Activated T-cell treated with anti-CD3 and anti-CD28 coated beads for 1 hour (primary cell): ENCODE measurements around the gene CD79A.
A peak's percentile ranks its signal among the peaks of the same experiment; 100 is the strongest.

Source experiments
- DNase-seq: peaks from one replicate; pipeline ENCODE4 v3.0.0-alpha.2; 2020; ENCODE audit warnings: low read depth

Gene CD79A

GRCh38 chr19:41883821-41884733 is 7.0 kb downstream of the CD79A start:
- DNase-seq, result peak; percentile 80

DNA sequence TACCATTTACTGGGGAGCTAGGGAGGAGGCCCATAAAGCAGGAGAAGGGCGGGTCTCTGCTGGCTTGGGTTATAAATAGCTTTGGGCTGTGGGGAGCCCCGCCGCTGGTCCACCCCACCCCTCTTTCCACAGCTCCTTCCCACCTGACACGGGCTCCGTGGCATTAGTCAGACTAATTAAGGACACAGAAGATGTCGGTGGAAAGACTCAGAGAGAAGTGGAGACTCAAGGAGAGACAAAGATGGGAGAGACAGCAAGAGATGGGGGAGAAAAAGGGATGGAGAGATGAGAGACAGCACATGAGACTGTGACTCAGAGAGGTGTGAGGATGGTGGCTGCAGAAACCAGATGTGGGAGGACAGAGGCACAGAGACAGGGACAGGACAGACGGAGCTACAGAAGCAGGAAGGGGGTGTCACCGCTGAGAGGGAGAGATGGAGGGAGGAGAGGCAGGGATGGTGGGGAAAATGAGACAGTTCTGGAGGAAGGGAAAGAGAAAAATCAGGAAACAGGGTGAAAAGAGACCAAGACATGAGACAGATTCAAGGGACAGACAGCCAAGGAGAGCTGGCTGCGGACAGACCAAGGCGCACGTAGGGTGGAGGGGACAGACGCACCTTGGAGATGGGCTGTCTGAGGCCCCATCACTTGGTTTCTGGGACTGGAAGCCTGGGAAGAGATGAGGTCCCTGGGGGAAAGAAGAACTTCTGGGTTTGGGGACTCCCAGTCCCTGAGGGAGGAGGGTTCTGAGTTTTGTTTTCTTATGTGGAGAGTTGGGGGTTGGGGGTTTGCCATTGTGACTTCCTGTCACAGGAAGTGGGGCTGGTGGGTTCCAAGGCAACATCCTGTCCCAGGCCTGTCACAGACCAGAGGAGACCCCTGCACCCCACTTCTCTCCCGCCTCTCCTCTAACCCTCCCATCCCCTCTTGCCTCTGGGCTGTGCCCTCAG is 10.0 kb downstream of the CD79A start:
- peak; percentile 50 for DNase-seq

GRCh38 chr19:41887711-41888382 is 10.8 kb downstream of the CD79A start:
- peak; percentile 83 for DNase-seq

- DNase-seq, result no peak
Measured at GRCh38 chr19:41888926-41889325, 11.8 kb downstream of the CD79A start.

DNA sequence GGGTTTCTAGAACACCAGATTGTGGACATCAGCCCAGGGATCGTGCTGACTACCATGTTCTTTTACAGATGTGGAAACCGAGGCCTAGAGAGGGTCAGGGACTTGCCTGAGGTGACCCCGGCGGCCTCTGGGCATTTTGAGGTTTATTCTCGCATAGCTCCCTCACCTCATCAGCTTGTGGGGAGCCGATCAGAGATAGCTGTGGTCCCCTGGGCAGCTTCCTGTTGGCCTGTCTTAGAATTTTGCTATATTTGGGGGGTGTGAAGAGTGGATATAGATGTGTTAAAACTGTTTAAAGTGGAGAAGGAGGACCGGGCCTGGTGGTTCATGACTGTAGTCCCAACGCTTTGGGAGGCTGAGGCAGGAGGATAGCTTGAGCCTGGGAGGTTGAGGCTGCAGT is 12.8 kb downstream of the CD79A start:
- no peak for DNase-seq

GRCh38 chr19:41890936-41891335 is 13.9 kb downstream of the CD79A start:
- no peak for DNase-seq

GRCh38 chr19:41892173-41892902 is 15.3 kb downstream of the CD79A start:
- DNase-seq, result no peak

DNA sequence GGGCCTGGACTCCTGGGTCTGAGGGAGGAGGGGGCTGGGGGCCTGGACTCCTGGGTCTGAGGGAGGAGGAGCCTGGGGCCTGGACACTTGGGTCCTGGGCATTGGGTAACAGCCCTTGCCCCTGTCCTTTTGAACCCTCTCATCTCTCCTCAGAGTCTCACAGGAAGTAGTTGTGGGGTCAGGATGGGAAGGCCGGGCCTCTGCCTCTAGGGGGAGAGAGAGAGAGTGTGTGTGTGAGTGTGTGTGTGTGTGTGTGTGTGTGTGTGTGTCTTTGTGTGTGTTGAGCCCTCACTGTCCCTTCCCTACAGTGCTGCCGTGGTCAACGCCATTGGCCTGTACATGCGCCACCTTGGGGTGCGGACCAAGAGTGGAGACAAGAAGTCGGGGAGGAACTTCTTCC is 16.8 kb downstream of the CD79A start:
- no peak for DNase-seq

- no peak for DNase-seq
Measured at GRCh38 chr19:41894350-41894749, 17.3 kb downstream of the CD79A start.

- no peak for DNase-seq
Measured at GRCh38 chr19:41895745-41896580, 18.9 kb downstream of the CD79A start.

GRCh38 chr19:41896581-41896942 is 19.5 kb downstream of the CD79A start:
- no peak for DNase-seq

GRCh38 chr19:41897181-41897580 is 20.1 kb downstream of the CD79A start:
- no peak for DNase-seq

DNA sequence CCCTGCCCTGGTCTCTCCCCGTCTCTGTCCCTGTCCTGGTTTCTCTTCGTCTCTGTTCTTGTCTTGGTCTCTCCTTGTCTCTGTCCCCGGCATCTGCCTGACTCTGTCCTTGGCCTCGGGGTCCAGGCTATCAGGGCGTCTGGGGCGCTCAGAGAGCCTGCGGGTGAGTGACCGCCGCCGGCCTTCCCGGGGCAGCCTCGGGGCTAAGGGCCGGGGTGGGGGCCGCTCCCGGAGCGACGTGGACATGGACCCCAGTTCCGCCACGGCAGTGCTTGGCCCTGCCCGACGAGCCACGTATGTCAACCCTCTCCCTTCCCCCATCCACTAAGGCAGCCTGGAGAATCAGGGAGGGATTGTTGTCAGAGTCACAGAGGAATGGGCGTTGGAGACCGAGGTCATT is 20.7 kb downstream of the CD79A start:
- no peak for DNase-seq

- no peak for DNase-seq
Measured at GRCh38 chr19:41898235-41898634, 21.2 kb downstream of the CD79A start.

DNA sequence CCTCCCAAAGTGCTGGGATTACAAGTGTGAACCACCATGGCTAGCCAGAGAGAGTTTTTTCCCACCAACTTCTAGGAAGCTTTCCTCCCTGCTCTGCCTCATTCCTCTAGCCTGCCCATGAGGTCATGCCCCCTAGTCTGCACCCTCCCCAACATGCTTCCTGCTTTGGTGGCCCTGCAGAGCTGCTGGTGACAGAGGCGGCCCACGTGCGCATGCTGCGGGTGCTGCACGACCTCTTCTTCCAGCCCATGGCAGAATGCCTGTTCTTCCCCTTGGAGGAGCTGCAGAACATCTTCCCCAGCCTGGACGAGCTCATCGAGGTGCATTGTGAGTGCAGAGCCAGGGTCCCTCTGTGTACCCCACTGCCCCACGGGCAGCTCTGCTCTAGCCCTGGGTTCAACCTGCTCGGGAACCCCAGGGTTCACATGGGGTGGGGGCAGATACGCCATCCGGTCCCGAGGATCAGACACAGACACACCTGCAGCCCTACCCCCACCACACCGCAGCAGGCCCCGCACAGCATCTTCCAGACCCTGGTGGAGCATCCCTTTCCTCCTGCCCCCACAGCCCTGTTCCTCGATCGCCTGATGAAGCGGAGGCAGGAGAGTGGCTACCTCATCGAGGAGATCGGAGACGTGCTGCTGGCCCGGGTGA is 24.8 kb downstream of the CD79A start:
- no peak for DNase-seq

DNA sequence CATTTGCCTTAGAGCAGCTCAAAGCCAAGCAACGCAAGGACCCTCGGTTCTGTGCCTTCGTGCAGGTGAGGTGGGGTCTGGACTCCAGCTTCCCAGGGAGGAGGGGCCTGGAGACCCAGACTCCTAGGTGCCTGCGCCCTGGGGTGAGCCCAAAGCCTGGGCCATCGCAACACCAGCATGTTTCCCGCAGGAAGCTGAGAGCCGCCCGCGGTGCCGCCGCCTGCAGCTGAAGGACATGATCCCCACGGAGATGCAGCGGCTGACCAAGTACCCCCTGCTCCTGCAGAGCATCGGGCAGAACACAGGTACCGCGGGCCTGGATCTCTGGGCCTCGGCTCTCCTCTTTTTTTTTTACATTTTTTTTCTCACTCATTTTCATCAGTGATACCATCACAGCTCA is 25.5 kb downstream of the CD79A start:
- no peak for DNase-seq

DNA sequence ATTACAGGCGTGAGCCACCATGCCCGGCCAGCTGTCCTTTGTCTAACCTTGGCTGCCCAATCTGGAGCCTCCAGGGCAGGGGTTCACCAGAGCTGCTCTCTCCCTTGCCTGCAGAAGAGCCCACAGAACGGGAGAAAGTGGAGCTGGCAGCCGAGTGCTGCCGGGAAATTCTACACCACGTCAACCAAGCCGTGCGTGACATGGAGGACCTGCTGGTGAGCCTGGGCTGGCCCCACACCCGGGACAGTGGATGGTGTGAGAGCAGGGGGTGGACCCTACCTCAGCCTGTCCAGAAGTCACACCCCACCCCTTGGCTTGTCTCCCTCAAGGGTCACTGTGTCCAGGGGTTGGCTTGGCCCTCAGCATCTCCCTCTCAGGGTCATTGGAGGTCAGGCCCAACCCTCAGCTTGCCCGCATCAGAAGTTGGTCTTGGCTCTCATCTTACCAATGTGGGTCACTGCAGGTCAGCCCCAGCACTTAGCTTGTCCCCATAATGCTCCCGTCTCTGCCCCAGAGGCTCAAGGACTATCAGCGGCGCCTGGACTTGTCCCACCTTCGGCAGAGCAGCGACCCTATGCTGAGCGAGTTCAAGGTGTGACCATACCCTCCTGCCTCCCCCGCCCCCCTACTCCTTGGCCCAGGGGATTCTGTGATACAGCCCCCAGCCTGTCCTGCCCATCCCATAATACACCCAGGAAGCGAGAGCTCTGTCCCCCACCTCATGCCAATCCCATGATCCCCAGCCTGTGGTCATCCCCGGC is 26.3 kb downstream of the CD79A start:
- DNase-seq, result no peak

- DNase-seq, result no peak
Measured at GRCh38 chr19:41904118-41904870, 27.2 kb downstream of the CD79A start.
